ENCODE measurements around the gene SMPD3. TPM values are rescaled to one million over a fixed set of nuclear protein-coding genes. Genes with fewer than 3 reads are reported as not detected.

The SMPD3 gene
- total RNA-seq, 1 experiment from 2014 or later = 0.89 TPM

- no peak for TF ChIP-seq ZBTB33 (IDR thresholded peaks at IDR 0.05; ENCODE audit: extremely low read depth, insufficient replicate concordance, low read length)
- no peak for TF ChIP-seq ELF1 (IDR thresholded peaks at IDR 0.05; ENCODE audit: borderline replicate concordance, low read depth)
- TF ChIP-seq SIN3A (IDR thresholded peaks at IDR 0.05; ENCODE audit: low read depth) = no peak
- no peak for TF ChIP-seq YY1 (IDR thresholded peaks at IDR 0.05; ENCODE audit: extremely low read depth, insufficient replicate concordance, low read depth, low read length)
- TF ChIP-seq RAD21 (IDR thresholded peaks at IDR 0.05; ENCODE audit: low read depth) = peak; percentile 79
- no peak for TF ChIP-seq EZH2phosphoT487 (IDR thresholded peaks at IDR 0.05; ENCODE audit: borderline replicate concordance)
- no peak for TF ChIP-seq TCF7L2 (IDR thresholded peaks at IDR 0.05; ENCODE audit: borderline replicate concordance, extremely low read depth, insufficient read depth, insufficient read length)
- no peak; the same call in 1 of the 2 replicates for TF ChIP-seq CBX3 (IDR thresholded peaks at IDR 0.05; ENCODE audit: low read depth)
- peak; percentile 17 for TF ChIP-seq REST (IDR thresholded peaks at IDR 0.05; ENCODE audit: low read depth)
- no peak for TF ChIP-seq ZFX (IDR thresholded peaks at IDR 0.05)
- no peak for TF ChIP-seq SRF (IDR thresholded peaks at IDR 0.05; ENCODE audit: low read depth)
Measured at GRCh38 chr16:68445458-68445857, 2.9 kb downstream of the SMPD3 start (continued).

Measured in HCT116 (cell line).